GM18499 (cell line): ENCODE results near the gene CTSO.
"Not testable (repeated sequence)": the region's sequence is repeated elsewhere in the genome, so short reads cannot be mapped to it uniquely, and the experiment has no call there.

ENCODE experiments used
- ATAC-seq: cut with Tn5 transposase; IDR thresholded peaks from one replicate; pipeline ENCODE4 v1.9.1; 2021; ENCODE audit warnings: moderate number of reproducible peaks; ENCODE audit not compliant: insufficient read depth, unreplicated experiment

The CTSO gene

GRCh38 chr4:155956461-155956860, 2.8 kb upstream of the CTSO start:
- ATAC-seq: no peak

GRCh38 chr4:155954939-155955338, 1.3 kb upstream of the CTSO start:
- no peak for ATAC-seq

- ATAC-seq: no peak
Observed at GRCh38 chr4:155954118-155954685, 536 bp upstream of the CTSO start.

- no peak for ATAC-seq
Observed at GRCh38 chr4:155952501-155952901, 1.2 kb downstream of the CTSO start.

- ATAC-seq: no peak
Observed at GRCh38 chr4:155950461-155950860, 3.2 kb downstream of the CTSO start.

- no peak for ATAC-seq
Observed at GRCh38 chr4:155948541-155948940, 5.1 kb downstream of the CTSO start.

- no peak for ATAC-seq
Observed at GRCh38 chr4:155946486-155946885, 7.2 kb downstream of the CTSO start.

- ATAC-seq: no peak
Observed at GRCh38 chr4:155944516-155944915, 9.2 kb downstream of the CTSO start.

GRCh38 chr4:155943605-155944291, 9.9 kb downstream of the CTSO start:
- ATAC-seq: no peak

- no peak for ATAC-seq
Observed at GRCh38 chr4:155941820-155942219, 11.8 kb downstream of the CTSO start.

GRCh38 chr4:155941085-155941790, 12.4 kb downstream of the CTSO start:
- no peak for ATAC-seq

GRCh38 chr4:155935389-155935986, 18.2 kb downstream of the CTSO start:
- no peak for ATAC-seq

GRCh38 chr4:155934634-155935033, 19.0 kb downstream of the CTSO start:
- not testable (repeated sequence) for ATAC-seq

GRCh38 chr4:155931634-155932033, 22.0 kb downstream of the CTSO start:
- ATAC-seq: no peak

- ATAC-seq: no peak
Observed at GRCh38 chr4:155930330-155930729, 23.3 kb downstream of the CTSO start.

GRCh38 chr4:155929833-155930232, 23.8 kb downstream of the CTSO start:
- no peak for ATAC-seq

GRCh38 chr4:155924637-155925036, 29.0 kb downstream of the CTSO start:
- no peak for ATAC-seq

GRCh38 chr4:155921597-155921996, 32.1 kb downstream of the CTSO start:
- ATAC-seq: no peak

- ATAC-seq: no peak
Observed at GRCh38 chr4:155914782-155915181, 38.9 kb downstream of the CTSO start.

- no peak for ATAC-seq
Observed at GRCh38 chr4:155911905-155912304, 41.8 kb downstream of the CTSO start.

GRCh38 chr4:155909615-155910226, 43.9 kb downstream of the CTSO start:
- no peak for ATAC-seq
